NK-92 (cell line): ENCODE results near the gene FAHD2A.
"Not testable (repeated sequence)": the region's sequence is repeated elsewhere in the genome, so short reads cannot be mapped to it uniquely, and the experiment has no call there.

ENCODE experiments used
- DNase-seq: peaks from one replicate; lab custom pipeline; 2025; ENCODE audit not compliant: unreplicated experiment; lab: John Stamatoyannopoulos, UW

The FAHD2A gene

GRCh38 chr2:95389245-95390119 lies 13.0 kb upstream of the FAHD2A start:
- DNase-seq: no peak

- DNase-seq: no peak
Measured at GRCh38 chr2:95390272-95390880, 12.1 kb upstream of the FAHD2A start.

DNA sequence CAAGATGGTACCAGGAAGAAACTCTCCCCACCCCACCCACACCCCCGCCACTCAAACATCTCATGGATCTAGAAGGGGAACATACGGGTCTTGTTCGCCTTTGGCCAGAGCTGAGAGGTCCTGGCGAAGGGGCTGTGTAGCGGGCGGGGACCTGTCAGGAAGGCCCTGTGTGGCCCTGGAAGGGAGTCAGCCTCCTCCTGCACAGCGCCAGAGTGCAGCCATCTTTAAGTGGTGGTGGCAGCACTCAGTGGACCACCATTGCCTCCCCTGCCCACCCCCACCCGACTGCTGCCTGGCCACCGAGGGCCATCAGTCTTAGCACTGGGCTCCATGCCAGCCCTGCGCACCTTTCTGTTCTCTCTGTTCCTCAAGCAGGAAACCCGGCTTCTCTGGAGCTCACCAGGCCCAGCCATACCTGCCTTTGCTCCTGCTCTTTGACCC lies 11.6 kb upstream of the FAHD2A start:
- DNase-seq: no peak

DNA sequence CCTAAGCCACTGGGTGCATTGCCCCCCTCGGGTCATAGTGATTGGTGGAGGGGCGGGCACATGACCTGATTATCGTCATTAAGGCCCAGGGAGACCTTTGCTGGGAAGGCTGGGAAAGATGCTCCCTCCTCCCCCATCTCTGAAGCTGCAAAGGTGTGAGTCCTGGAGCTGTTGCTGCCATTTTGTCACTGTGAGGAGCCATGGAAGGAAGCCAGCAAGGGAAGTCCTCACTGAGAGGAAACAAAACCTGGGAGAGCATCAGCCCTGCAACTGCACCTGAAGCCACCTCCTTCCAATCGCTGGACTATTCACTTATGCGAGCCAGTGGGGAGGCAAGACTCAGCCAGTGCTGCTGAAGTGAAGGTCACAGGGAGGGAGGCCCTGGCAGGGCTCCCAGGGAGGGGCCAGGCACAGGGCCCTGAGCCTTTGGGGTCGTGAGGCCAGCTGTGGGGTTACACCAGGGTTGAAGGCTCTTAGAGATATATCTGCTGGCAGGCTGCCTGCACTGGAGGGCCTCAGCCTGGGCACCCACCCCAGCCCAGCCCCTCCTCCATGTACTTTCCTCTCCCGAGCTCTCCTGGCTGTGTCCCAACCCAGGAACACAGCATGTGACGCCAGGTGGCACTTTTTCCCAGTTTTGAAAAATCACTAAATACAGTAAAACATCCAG lies 10.7 kb upstream of the FAHD2A start:
- DNase-seq: no peak

DNA sequence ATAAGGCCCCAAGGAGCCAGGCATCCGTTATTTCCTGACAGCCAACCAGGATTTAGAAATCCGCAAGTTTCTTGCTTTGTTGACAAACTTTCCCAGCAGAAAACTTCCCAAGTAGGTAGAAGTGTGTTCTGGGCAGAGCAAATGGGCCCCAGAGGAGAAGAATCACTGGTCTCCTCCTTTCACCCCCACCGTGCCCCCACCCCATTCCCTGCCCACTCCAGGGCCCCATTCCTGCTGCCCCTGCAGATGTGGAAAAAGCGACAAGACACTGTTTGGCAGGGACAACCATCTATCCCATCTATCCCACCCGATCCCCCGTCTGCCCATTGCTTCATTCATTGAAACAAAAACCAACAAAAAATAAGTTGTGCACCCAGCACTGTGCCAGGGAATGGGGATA lies 10.2 kb upstream of the FAHD2A start:
- no peak for DNase-seq

GRCh38 chr2:95392730-95393455 lies 9.6 kb upstream of the FAHD2A start:
- DNase-seq: no peak

DNA sequence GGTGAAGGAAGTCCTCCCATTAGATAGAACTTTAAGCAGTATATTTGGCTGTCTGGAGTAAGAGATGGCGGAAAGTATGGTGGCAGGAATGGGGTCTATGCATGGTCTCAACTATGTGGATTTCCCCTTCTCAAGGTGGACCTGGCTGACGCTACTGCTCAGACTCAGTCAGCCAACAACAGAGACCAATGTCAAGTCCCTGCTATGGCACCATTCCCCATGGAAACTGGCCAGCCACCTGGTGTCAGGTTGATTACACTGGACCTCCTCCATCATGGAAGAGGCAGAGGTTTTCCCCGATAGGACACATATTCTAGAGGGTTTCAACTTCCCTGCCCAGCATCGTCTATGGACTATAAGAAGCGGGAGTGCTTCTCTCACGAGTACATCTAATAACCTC lies 8.6 kb upstream of the FAHD2A start:
- no peak for DNase-seq

- no peak for DNase-seq
Measured at GRCh38 chr2:95399061-95399460, 3.4 kb upstream of the FAHD2A start.

- no peak for DNase-seq
Measured at GRCh38 chr2:95401480-95401879, 1.0 kb upstream of the FAHD2A start.

DNA sequence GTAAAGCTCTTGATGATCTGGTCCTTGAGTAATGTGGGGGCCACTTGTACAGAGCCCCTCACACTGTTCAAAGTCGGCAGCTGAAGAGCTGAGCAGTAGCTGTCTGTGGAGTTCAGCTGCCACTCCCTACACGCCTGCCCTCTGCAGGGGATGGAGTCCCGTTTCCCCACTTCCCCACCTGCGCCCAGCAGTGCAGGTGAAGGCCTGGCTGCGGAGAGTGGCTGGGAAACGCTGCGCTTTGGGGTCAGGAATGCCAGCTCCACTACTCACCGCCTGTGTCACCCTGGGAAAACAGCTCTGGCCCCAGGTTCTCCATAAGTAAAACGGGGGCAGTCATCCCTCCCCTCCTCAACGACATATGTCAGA lies 521 bp upstream of the FAHD2A start:
- DNase-seq: not testable (repeated sequence)

DNA sequence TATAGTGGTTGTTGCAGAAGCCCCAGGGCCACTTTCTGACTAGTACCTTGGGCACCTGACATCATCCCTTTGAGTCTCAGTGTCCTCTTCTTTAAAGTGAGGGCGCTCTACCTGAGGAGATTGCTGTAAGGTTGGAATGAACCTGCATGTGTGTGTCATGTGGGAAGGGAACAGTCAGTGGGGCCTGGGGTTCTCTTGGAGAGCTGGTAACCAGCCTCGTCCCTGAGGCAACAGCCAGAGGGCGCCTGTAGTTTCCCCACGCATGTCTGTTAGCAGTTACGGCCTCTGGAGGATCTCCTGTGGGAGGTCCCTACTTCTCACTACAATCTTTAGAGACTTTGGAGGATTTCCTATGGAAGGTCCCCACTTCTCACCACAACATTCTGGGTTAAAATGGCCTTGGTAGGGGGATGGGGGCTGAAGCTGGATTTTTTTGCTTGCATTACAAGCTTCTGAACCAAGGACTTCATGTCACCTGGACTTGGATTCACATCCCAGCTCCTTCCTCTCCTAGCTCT lies 755 bp downstream of the FAHD2A start:
- DNase-seq: not testable (repeated sequence)

- DNase-seq: not testable (repeated sequence)
Measured at GRCh38 chr2:95403824-95404223, 1.3 kb downstream of the FAHD2A start.

DNA sequence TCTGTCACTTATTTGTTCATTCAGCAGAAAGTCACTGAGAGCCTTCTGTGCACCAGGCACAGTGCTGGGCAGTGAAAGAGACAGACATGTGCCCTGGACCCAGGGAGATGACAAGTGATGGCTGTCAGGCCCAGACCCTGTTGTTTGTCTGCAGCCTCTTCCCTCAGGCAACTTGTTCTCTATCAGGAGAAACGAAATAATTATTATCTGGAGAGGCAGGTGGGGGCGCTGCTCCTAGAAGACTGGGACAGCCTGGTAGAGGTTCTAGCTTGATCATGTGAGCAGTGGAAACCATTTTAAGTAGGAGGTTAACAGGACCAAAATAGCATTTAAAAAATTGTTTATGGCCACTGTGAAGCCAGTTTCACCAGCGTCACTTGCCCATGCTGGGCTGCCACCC lies 2.2 kb downstream of the FAHD2A start:
- not testable (repeated sequence) for DNase-seq

GRCh38 chr2:95411239-95411638 lies 8.7 kb downstream of the FAHD2A start:
- DNase-seq: not testable (repeated sequence)

GRCh38 chr2:95414015-95414594 lies 11.6 kb downstream of the FAHD2A start:
- DNase-seq: not testable (repeated sequence)

- DNase-seq: not testable (repeated sequence)
Measured at GRCh38 chr2:95415138-95415537, 12.6 kb downstream of the FAHD2A start.

GRCh38 chr2:95415561-95415960 lies 13.1 kb downstream of the FAHD2A start:
- DNase-seq: not testable (repeated sequence)

- not testable (repeated sequence) for DNase-seq
Measured at GRCh38 chr2:95427196-95427867, 24.8 kb downstream of the FAHD2A start.

DNA sequence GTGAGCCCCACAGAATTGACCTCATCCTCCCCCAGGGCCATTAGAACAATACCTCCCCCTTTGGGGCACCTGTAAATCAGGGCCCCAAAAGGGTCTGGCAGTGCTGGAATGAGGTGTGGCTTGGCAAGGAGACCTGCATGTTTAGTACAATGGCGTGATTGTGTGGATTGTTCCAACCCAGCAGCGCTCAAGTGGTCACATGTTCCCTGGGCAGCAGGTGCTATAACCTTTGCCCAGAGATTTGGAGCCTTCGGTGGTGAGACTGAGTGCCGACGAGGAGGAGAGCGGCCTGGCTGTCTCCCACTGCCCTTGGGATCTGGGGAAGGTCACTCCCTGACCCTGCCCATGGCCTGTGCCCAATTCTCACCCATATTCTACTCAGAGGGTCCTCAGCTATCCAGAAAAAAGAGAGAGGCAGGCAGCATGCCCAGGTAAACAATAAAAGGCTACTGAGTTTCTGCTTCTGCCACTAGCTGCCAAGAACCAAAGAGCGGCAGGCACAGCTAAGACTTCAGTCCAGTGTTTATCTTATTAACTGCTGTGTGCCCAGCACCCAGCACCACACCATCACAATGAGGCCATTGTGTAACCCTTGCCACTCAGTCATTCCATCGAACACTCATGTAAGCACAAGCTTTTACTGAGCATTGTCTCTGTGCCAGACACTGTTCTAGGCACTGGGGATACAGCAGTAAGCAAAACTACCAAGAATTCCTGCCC lies 27.4 kb downstream of the FAHD2A start:
- DNase-seq: not testable (repeated sequence)
